LNCAP (cell line): ENCODE results near the gene KRTAP4-2.

Source experiments
- CTCF ChIP-seq: fragments of 450-650 bp; IDR thresholded peaks from 2 replicates; pipeline ENCODE4 v1.5.1; 2017; ENCODE audit warnings: mild to moderate bottlenecking

The KRTAP4-2 gene

GRCh38 chr17:41178843-41179616, 1.0 kb upstream of the KRTAP4-2 start:
- TF ChIP-seq CTCF: no peak

GRCh38 chr17:41178341-41178740, 320 bp upstream of the KRTAP4-2 start:
- no peak for TF ChIP-seq CTCF

- TF ChIP-seq CTCF: no peak
Measured at GRCh38 chr17:41176744-41177387, 1.2 kb downstream of the KRTAP4-2 start.

- no peak for TF ChIP-seq CTCF
Measured at GRCh38 chr17:41171886-41172285, 6.1 kb downstream of the KRTAP4-2 start.

- no peak for TF ChIP-seq CTCF
Measured at GRCh38 chr17:41168121-41168520, 9.9 kb downstream of the KRTAP4-2 start, which contains the start of gene KRTAP4-3. KRTAP4-3 (minus strand) TSS chr17:41168221; CDS start chr17:41168172, 49 bp downstream.

- no peak for TF ChIP-seq CTCF
Measured at GRCh38 chr17:41167561-41167960, 10.5 kb downstream of the KRTAP4-2 start.

- TF ChIP-seq CTCF: no peak
Measured at GRCh38 chr17:41163828-41164227, 14.2 kb downstream of the KRTAP4-2 start.
